GM21723 (cell line): ENCODE results near the gene CLASP1.
"Not testable (repeated sequence)": the region's sequence is repeated elsewhere in the genome, so short reads cannot be mapped to it uniquely, and the experiment has no call there.

Experiments used
- ATAC-seq: cut with Tn5 transposase; IDR thresholded peaks from one replicate; pipeline ENCODE4 v1.9.1; 2021; ENCODE audit warnings: mild to moderate bottlenecking, moderate library complexity; ENCODE audit not compliant: unreplicated experiment

The CLASP1 gene

GRCh38 chr2:121626777-121627524, 22.3 kb downstream of the CLASP1 start:
- no peak for ATAC-seq

DNA sequence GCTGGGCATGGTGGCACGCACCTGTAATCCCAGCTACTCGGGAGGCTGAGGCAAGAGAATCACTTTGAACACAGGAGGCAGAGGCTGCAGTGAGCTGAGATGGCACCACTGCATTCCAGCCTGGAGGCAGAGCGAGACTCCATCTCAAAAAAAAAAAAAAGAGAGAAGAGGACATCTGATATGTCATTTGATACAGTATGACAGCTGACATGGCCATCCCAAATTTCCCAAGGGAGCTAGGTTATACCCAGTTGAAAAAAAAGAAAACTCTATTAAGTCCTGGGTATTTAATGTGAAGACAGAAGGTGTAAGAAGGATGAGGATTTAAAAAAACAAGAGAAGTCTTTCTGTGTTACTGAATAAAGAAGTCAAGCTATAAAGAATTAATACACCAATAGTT, 23.3 kb downstream of the CLASP1 start:
- ATAC-seq = no peak

GRCh38 chr2:121617042-121617599, 32.1 kb downstream of the CLASP1 start:
- peak; percentile 65 for ATAC-seq

GRCh38 chr2:121613774-121614173, 35.5 kb downstream of the CLASP1 start:
- ATAC-seq = no peak

- ATAC-seq = no peak
These were observed 36.1 kb downstream of the CLASP1 start for GRCh38 chr2:121613152-121613551.

- no peak for ATAC-seq
These were observed 37.2 kb downstream of the CLASP1 start for GRCh38 chr2:121611730-121612705.

- not testable (repeated sequence) for ATAC-seq
These were observed 38.1 kb downstream of the CLASP1 start for GRCh38 chr2:121611048-121611649.

- ATAC-seq = not testable (repeated sequence)
These were observed 38.8 kb downstream of the CLASP1 start for GRCh38 chr2:121610487-121610874.

- ATAC-seq = no peak
These were observed 40.3 kb downstream of the CLASP1 start for GRCh38 chr2:121608967-121609366.

GRCh38 chr2:121608367-121608766, 40.9 kb downstream of the CLASP1 start:
- ATAC-seq = no peak

DNA sequence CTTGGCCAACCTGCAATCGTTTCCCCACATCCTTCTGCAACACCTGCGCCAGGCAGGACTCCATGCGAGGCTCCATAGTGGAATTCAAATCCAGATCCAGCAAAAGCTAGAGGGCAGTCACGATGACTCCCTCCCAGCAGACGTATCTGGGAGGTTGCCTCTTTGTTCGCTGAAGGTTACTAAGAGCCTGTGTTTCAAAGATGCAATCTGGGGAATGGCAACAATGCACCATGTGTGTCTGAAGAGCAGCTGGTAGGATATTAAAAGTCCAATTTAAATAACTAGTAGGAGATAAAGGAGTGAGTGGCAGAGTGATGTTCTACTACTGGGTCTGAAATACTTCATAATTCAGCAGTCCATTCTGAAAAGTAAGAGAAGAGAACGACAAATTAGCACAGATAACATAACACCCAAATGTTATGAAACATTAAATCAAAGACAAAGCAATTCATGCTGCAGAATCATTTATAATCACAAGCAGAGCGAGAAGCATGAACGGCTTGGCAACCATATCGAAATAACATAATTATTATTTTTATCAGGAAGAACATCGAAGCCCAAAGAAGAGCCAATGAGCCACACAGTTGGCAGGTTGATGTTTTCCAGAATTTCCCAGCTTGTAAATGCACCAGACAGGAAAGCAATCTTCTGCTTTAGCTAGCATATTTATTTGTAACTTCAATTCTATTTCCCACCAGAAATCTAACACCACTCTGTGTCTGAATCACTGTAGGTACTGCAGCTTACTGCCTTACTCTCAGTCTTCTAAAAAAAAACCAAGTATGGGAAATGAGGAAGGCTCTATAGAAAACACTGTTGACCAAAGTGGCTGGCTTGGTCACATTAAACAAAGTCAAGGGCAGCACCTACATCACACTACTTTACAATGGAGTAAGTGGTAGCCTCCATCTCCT, 43.2 kb downstream of the CLASP1 start:
- ATAC-seq = no peak

DNA sequence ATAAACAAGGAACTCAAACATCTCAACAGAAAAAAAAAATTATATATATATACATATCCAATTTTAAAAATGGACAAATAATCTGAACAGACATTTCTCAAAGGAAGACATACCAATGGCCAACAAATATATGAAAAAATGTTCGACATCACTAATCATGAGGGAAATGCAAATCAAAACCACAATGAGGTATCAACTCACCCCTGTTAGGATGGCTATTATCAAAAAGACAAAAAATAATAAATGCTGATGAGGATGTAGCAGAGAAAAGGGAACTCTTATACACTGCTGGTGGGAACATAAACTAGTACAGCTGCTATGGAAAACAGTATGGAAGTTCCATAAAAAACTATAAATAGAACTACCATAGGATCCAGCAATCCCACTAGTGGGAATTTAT, 46.1 kb downstream of the CLASP1 start:
- no peak for ATAC-seq

DNA sequence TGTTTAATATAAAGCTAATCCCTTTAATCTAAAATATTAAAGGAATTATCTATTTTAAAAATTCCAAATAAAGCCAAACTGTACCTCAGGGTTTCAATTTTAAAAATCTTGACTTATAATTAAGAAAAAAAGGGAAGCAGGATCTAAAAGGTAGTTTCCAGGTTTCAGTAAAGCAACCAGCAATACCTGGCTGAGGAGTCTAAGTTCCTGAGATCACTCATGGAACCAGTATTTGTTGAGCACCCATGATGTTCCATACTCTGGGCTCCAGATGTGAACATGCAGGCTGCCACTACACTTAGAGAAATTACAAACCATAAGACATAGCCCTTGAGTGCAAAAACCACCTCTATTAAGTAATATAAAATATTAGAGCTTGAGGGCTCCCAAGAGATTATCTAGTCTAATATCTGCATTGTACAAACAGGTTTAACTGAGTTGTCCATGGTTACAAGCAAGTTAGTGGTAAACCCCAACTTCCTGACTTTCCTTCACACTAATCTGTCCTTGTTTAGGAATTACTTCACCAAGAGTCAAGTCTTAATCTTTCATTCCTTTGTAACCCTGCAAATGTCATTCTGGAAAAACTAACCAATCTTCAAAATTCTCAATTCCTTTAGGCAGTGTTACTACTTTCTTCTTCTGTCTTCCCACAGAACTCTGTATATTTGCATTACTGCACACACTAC, 49.2 kb downstream of the CLASP1 start:
- ATAC-seq = peak; percentile 48

DNA sequence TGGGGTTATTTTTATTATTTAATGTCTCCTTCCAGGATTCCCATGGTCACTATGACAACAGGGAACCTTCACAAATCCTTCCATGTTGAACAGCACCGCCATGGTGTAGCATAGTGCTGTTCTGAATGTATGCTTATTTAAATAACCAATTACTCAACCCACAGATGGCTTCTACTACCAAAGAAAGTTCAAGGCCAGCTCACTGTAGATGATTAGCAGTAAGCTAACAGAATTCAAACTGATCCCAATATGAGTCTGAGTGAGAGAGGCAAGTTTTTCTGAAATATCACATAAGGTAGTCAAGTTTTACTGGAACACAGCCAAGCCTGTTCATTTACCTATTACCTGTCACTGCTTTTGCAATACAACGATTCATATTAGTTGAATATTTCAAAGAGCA, 51.2 kb downstream of the CLASP1 start:
- ATAC-seq = no peak

DNA sequence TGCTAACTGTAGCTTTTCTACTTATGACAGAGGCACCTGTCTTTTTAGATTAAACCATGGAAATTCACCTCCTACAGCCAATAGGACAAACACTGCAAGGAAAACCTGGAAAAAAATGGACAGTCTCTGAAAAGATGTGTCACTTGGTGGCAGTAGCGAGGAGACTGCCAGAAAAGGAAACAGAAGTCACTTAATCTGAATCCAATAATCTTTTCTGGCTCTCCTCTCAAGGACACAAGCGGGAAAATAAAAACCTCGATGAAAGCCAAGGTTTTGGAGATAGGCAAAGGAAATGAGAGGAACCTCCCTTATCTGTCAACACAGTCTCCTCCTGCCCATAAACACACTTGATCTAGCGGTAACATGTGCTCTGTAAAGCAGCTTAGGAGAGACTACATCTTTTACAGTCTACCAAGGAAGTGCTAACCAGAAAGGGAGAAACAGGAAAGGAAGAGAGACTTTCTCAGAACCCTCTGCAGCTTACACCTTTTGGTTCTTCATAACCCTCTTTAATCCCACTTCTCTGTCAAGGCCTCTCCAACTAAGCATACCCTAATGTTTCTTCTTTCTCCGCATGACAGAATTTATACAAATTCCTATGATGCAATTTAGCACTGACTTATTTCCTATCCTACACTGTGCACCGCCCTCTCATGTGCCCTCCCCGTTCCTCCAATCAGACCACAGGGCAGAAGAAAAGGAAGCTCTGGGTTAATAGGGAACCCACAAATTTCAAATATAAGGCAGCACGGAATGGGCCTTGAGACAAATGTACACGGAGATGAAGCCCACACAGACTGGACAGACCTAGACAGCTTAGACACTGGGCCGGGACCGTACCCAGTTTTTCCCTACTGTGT, 52.8 kb downstream of the CLASP1 start:
- ATAC-seq = peak; percentile 62

GRCh38 chr2:121595012-121595891, 54.0 kb downstream of the CLASP1 start:
- ATAC-seq = no peak

DNA sequence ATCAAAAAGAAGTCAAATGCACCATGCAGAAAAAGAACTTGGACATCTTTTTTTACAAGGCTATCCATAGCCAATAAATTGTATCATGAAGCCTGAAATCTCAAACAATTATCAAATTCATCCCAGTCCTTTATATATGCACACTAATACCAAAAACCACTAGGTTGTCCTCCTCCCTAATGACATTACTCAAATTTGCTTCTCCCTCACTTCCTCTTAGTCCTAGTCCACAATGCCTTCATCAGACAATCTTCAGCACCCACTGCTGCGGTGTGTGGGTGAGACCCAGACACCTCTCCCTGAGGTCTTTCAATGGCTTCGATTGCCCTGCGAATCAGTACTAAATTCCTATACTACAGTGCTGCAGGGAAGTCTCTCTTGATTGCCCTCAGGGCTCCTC, 58.1 kb downstream of the CLASP1 start:
- ATAC-seq = no peak

DNA sequence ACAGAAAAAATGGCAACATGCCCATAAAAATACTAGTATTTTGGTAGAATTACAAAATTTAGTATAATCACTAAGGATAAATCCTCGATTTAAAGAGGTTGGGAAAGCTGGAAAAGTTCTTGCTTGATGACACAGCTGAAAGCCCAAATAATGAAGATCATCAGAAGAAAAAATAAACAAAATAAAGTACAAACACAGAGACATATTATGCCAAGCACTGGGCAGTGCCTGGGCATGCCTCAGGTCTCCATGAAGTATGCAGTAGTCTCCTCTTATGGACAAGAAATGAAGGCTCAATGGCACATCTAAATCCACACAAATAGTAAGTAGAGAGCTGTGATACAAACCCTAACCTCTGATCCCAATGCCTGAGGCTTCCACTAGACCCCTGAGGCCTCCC, 60.9 kb downstream of the CLASP1 start:
- no peak for ATAC-seq
